LoVo (cell line): Measurements from ENCODE around the gene EPB42.
A peak's percentile ranks its signal among the peaks of the same experiment; 100 is the strongest.
"Not testable (repeated sequence)": the region's sequence is repeated elsewhere in the genome, so short reads cannot be mapped to it uniquely, and the experiment has no call there.

Source experiments
- DNase-seq: peaks from one replicate; pipeline ENCODE4 v3.0.0-alpha.2; 2016; ENCODE audit warnings: low spot score

Gene EPB42

GRCh38 chr15:43241100-43241499 lies 20.3 kb upstream of the EPB42 start:
- DNase-seq: no peak

- no peak for DNase-seq
These were observed 19.1 kb upstream of the EPB42 start for GRCh38 chr15:43239732-43240491.

GRCh38 chr15:43238671-43239131 lies 17.9 kb upstream of the EPB42 start:
- DNase-seq: no peak

- DNase-seq: no peak
These were observed 17.1 kb upstream of the EPB42 start for GRCh38 chr15:43237842-43238470.

GRCh38 chr15:43235536-43235935 lies 14.7 kb upstream of the EPB42 start:
- DNase-seq: no peak

- DNase-seq: no peak
These were observed 11.6 kb upstream of the EPB42 start for GRCh38 chr15:43232289-43232874.

GRCh38 chr15:43230640-43231115 lies 9.9 kb upstream of the EPB42 start:
- no peak for DNase-seq

GRCh38 chr15:43229977-43230376 lies 9.2 kb upstream of the EPB42 start:
- DNase-seq: no peak

- DNase-seq: no peak
These were observed 5.9 kb upstream of the EPB42 start for GRCh38 chr15:43226436-43227305.

GRCh38 chr15:43225950-43226255 lies 5.1 kb upstream of the EPB42 start:
- not testable (repeated sequence) for DNase-seq

- peak; percentile 71 for DNase-seq
These were observed 4.6 kb upstream of the EPB42 start for GRCh38 chr15:43225201-43225949.

GRCh38 chr15:43221422-43221821 lies 604 bp upstream of the EPB42 start:
- no peak for DNase-seq

GRCh38 chr15:43219929-43220928 lies 589 bp downstream of the EPB42 start:
- DNase-seq: no peak

- DNase-seq: no peak
These were observed 1.7 kb downstream of the EPB42 start for GRCh38 chr15:43218908-43219706.

- no peak for DNase-seq
These were observed 4.9 kb downstream of the EPB42 start for GRCh38 chr15:43215961-43216360.

- no peak for DNase-seq
These were observed 6.1 kb downstream of the EPB42 start for GRCh38 chr15:43214592-43215295.

GRCh38 chr15:43214169-43214568 lies 6.6 kb downstream of the EPB42 start:
- DNase-seq: no peak

- no peak for DNase-seq
These were observed 7.4 kb downstream of the EPB42 start for GRCh38 chr15:43213466-43213865.

- no peak for DNase-seq
These were observed 7.9 kb downstream of the EPB42 start for GRCh38 chr15:43212951-43213350.
